ENCODE measurements around the gene CPN1. TPM values are rescaled to one million over a fixed set of nuclear protein-coding genes. Genes with fewer than 3 reads are reported as not detected.

Gene CPN1
- total RNA-seq, 2 experiments from 2014 or later, result not detected

DNA sequence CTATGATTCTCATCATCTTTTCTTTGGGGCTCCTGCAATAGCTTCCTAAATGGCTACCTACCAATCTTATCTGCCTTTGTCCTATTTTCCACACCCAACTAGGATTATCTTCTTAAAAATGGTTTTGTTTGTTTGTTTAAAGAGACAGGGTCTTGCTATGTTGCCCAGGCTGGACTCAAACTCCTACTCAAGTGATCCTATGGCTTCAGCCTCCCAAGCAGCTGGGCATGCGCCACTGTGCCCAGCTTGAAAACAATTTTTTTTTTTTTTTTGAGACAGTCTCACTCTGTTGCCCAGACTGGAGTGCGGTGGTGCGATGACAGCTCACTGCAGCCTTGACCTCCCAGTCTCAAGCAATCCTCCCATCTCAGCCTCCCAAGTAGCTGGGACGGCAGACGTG is 86.9 kb downstream of the CPN1 start:
- Mint-ChIP-seq H3K27ac (peak overlapping the region; percentile 67), H3K9me3 (peaks cover 2% of the 10 kb centered on the region), H3K27me3 (no peaks in the 10 kb centered on the region), H3K36me3 (peaks cover 6% of the 10 kb centered on the region), H3K4me3 (peak overlapping the region; percentile 73), H3K4me1 (peaks cover 19% of the 10 kb centered on the region)
- POLR2A ChIA-PET, result interaction anchor here (0.8 to 1.4 kb wide), 3 partner anchors 15 to 262 kb away, joined by 4 to 6 read pairs (median 4); partner anchors contain the start of genes COX15, CUTC and DNMBP
- no peak for DNase-seq
- ATAC-seq (ENCODE audit: low read depth), result no peak

DNA sequence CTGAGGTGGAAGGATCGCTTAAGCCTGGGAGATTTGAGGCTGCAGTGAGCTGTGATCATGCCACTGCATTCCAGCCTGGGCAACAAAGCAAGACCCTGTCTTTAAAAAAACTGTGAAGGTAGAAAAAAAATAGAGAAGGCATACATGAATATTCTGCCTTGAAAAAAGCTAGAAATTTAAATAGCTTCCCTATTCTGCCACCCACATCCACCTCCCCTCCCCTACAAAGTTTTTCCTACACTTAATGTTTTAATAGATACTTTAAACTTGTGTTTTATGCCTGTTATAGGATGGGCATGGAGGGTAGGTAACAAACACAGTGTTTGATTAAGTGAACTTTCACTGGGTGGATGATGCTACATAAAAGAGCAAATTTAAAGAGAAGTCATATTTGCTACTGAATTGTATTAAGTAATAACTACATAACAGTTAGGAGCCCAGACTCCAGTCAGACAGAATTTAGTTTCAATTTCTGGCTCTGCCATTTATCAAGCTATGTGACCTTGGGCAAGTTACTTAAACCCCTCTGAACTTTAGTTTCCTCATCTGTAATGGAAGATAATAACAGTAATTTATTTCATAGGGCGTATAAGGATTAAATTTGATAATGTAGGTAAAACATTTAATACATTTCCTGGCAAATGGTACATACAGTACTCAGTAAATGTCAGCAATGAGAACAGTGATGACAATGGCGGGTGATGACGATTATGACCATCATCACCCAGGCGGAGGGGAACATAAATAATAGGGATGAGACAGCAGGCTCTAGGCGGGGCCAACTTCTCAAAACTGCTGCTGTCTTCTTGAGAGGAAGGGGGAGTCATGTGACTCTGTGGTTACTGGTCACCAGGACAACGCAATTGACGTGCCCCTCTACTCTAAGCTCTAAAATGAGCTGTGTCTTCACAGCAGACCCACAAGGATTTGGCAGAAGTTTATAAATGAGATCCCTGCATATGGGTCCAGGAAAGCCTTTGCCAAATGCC is 87.7 kb downstream of the CPN1 start:
- H3K4me3 Mint-ChIP-seq, result peak overlapping the region; percentile 73
- ATAC-seq (ENCODE audit: low read depth), result peak; percentile 92

More for the DNA sequence above, 87.7 kb downstream of the CPN1 start:
- POLR2A ChIA-PET, result interaction anchor here (1.2 to 1.4 kb wide), 3 partner anchors 13 to 262 kb away, joined by 3 to 6 read pairs (median 4); partner anchors contain the start of genes COX15, CUTC and DNMBP
- no peaks in the 10 kb centered on the region for H3K27me3 Mint-ChIP-seq
- peaks cover 2% of the 10 kb centered on the region for H3K9me3 Mint-ChIP-seq
- peaks cover 6% of the 10 kb centered on the region for H3K36me3 Mint-ChIP-seq
- H3K27ac Mint-ChIP-seq, result peak overlapping the region; percentile 72
- DNase-seq, result peak; percentile 46
- peaks cover 19% of the 10 kb centered on the region for H3K4me1 Mint-ChIP-seq

Other genes with a start within 250 kb of the CPN1 start
- 1 to 10 TPM; 5.2 to 6.0 TPM for gene DNMBP, start 71.9 kb downstream of the CPN1 start, total RNA-seq
- gene ERLIN1, start 104.2 kb upstream of the CPN1 start, total RNA-seq, result 10 to 100 TPM; 14.9 to 16.2 TPM
- 10 to 100 TPM; 19.5 to 21.9 TPM for gene CHUK, start 147.7 kb upstream of the CPN1 start, total RNA-seq
- 10 to 100 TPM; 39.0 to 39.7 TPM for gene CWF19L1, start 185.8 kb upstream of the CPN1 start, total RNA-seq
- gene BLOC1S2, start 204.8 kb upstream of the CPN1 start, total RNA-seq, result 10 to 100 TPM; 47.3 to 50.6 TPM
- gene PKD2L1, start 248.4 kb upstream of the CPN1 start, total RNA-seq, result not detected

Data from activated naive CD8-positive, alpha-beta T cell treated with anti-CD3 and anti-CD28 coated beads, Interleukin-2, amount 10 ng/mL, durations not matched to agents 7 days and 5 days (primary cell).